ENCODE measurements around the gene MUC4.
"Not testable (repeated sequence)": the region's sequence is repeated elsewhere in the genome, so short reads cannot be mapped to it uniquely, and the experiment has no call there.

Gene MUC4

GRCh38 chr3:195750797-195751520 lies 60.8 kb downstream of the MUC4 start:
- peaks cover 24% of the 10 kb centered on the region for H3K27me3 Mint-ChIP-seq (ENCODE audit: low read depth)
- H3K36me3 Mint-ChIP-seq (ENCODE audit: low read depth) = no peaks in the 10 kb centered on the region
- no peak overlapping the region for H3K27ac Mint-ChIP-seq
- no peak for TF ChIP-seq CTCF (IDR thresholded peaks at IDR 0.05; ENCODE audit: unreplicated experiment in 3 of 3)
- H3K4me3 Mint-ChIP-seq = no peak overlapping the region
- H3K9me3 Mint-ChIP-seq = no peaks in the 10 kb centered on the region
- peaks cover 9% of the 10 kb centered on the region for H3K4me1 Mint-ChIP-seq

- H3K36me3 Mint-ChIP-seq (ENCODE audit: low read depth); H3K4me3 Mint-ChIP-seq; H3K4me1 Mint-ChIP-seq; H3K27ac Mint-ChIP-seq; H3K9me3 Mint-ChIP-seq: not testable (repeated sequence)
- H3K27me3 Mint-ChIP-seq (ENCODE audit: low read depth) = peaks cover 32% of the 10 kb centered on the region
These were observed 62.6 kb downstream of the MUC4 start for GRCh38 chr3:195749101-195749500.

- no peak for TF ChIP-seq CTCF (IDR thresholded peaks at IDR 0.05; ENCODE audit: unreplicated experiment in 3 of 3)
- Mint-ChIP-seq H3K4me1 (no peaks in the 10 kb centered on the region), H3K36me3 (ENCODE audit: low read depth) (no peaks in the 10 kb centered on the region), H3K9me3 (no peaks in the 10 kb centered on the region), H3K4me3 (no peak overlapping the region), H3K27me3 (ENCODE audit: low read depth) (peaks cover 32% of the 10 kb centered on the region), H3K27ac (no peak overlapping the region)
These were observed 63.1 kb downstream of the MUC4 start for GRCh38 chr3:195748661-195749060.

GRCh38 chr3:195746751-195747150 lies 65.0 kb downstream of the MUC4 start:
- no peak overlapping the region for H3K27ac Mint-ChIP-seq
- no peaks in the 10 kb centered on the region for H3K9me3 Mint-ChIP-seq
- peaks cover 32% of the 10 kb centered on the region for H3K27me3 Mint-ChIP-seq (ENCODE audit: low read depth)
- no peaks in the 10 kb centered on the region for H3K4me1 Mint-ChIP-seq
- TF ChIP-seq CTCF (IDR thresholded peaks at IDR 0.05; ENCODE audit: unreplicated experiment in 3 of 3) = no peak
- H3K4me3 Mint-ChIP-seq = no peak overlapping the region
- H3K36me3 Mint-ChIP-seq (ENCODE audit: low read depth) = no peaks in the 10 kb centered on the region

GRCh38 chr3:195746346-195746745 lies 65.4 kb downstream of the MUC4 start:
- no peak overlapping the region for H3K27ac Mint-ChIP-seq
- no peaks in the 10 kb centered on the region for H3K9me3 Mint-ChIP-seq
- H3K4me3 Mint-ChIP-seq = no peak overlapping the region
- no peak for TF ChIP-seq CTCF (IDR thresholded peaks at IDR 0.05; ENCODE audit: unreplicated experiment in 3 of 3)
- no peaks in the 10 kb centered on the region for H3K36me3 Mint-ChIP-seq (ENCODE audit: low read depth)
- peaks cover 35% of the 10 kb centered on the region for H3K27me3 Mint-ChIP-seq (ENCODE audit: low read depth)
- H3K4me1 Mint-ChIP-seq = no peaks in the 10 kb centered on the region

- H3K36me3 Mint-ChIP-seq (ENCODE audit: low read depth) = no peaks in the 10 kb centered on the region
- H3K27me3 Mint-ChIP-seq (ENCODE audit: low read depth) = peaks cover 35% of the 10 kb centered on the region
- TF ChIP-seq CTCF (IDR thresholded peaks at IDR 0.05; ENCODE audit: unreplicated experiment in 3 of 3) = no peak
- no peak overlapping the region for H3K27ac Mint-ChIP-seq
- H3K9me3 Mint-ChIP-seq = no peaks in the 10 kb centered on the region
- H3K4me1 Mint-ChIP-seq = no peaks in the 10 kb centered on the region
- no peak overlapping the region for H3K4me3 Mint-ChIP-seq
These were observed 67.3 kb downstream of the MUC4 start for GRCh38 chr3:195744437-195744836.
